HFF-Myc (cell line): ENCODE measurements around the gene TROAP.

Source experiments
- DNase-seq: peaks from one replicate; pipeline ENCODE4 v3.0.0-alpha.2; 2011; ENCODE audit warnings: low read depth; ENCODE audit errors: extremely low read depth
- H3K4me3 ChIP-seq: replicated peaks from 2 replicates; pipeline ENCODE4 v1.5.1; 2011; ENCODE audit warnings: low read depth, mild to moderate bottlenecking, control low read depth, low read length
- CTCF ChIP-seq: IDR thresholded peaks from 2 replicates; pipeline ENCODE4 v1.5.1; 2012; ENCODE audit warnings: mild to moderate bottlenecking, low read depth, low read length, control low read depth; ENCODE audit errors: missing control alignments

The TROAP gene

GRCh38 chr12:49366096-49366651, 43.1 kb downstream of the TROAP start:
- H3K4me3 ChIP-seq: peak overlapping the region; percentile 70
- TF ChIP-seq CTCF: no peak
- no peak for DNase-seq

DNA sequence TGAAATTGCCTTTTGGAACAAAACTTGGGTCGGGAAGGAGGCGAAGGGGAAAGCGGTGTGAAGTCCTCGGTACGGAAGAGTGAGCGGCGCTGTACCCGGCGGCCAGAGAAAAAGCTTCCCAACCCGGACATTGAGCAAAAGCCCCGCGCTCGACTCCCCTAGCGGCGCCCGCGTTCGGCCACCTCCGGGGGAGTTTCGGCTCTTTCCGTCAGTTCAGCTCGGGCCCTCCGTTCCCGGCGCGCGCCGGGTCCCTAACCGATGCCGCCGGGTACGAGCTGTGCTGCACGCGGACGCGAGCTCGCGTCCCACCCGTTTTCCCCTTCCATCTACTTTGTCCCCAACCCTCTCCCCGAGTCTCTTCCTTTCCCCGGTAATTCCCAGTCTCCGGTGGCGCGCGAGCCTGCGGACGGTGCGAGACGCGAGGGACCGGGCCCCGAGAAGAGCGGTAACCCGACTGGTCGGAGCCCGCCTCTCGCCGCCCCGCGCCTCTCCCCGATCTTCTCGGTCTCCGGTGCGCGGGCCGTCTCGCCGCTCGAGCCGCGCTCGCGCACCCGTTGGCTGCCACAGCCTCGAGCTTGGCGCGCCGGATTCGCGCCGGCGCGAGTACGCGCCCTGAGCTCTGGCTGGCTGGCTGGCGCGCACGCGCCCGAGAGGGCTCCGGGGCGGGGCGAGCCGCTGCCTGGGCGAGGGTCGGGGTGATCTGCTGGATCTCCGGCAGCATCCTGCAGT, 43.8 kb downstream of the TROAP start:
- TF ChIP-seq CTCF: peak; percentile 12
- peak; percentile 68 for DNase-seq
- peak overlapping the region; percentile 70 for H3K4me3 ChIP-seq

DNA sequence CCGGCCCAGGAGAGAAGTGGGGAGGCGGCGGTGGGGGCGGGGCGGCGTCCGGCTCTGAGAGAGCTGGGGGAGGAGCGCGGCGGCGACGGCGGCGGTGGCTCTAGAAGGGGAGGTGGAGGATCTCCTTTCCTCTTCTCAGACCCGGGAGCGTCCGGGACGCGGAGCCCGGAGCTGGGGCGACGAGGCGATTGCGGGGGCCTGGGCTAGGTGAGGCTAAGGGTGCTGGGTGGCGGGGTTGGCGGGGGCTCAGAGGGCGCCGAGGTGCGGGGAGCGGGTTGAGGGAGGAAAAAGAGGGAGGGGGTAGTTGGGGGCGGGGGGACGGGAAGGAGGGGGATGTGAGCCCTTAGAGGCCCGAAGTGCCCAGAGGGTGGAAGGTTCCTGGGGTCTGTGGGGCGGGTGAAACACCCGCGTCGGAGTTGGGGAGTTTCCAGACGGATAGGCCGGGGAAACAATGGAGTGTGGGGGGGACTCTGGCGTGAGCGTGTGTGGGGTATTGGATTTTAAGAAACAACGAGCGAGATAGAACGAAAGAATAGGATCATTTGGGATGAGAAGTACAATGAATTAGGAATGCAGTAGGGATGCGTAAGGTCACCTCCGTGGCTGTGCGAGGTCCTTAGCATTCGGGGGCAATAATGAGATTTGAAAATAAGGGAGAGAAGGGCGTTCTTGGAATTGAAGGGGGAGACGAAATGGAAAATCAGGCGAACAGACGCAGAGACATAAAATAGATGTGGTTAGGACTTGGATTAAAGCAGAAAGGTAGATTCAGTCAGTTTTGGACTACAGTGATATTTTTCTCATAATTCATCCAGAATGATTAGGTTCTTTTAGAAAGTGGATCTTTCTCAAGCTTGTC, 44.6 kb downstream of the TROAP start, which contains the start of gene SPATS2:
Gene SPATS2 (plus strand): TSS at position 82 of the 859 bp plus-strand sequence. CDS start 93,551 bp downstream, outside the sequence.
- DNase-seq: no peak
- peak within 1 kb of the TSS; percentile 70 for H3K4me3 ChIP-seq
- TF ChIP-seq CTCF: no peak

- peak overlapping the region; percentile 70 for H3K4me3 ChIP-seq
- DNase-seq: no peak
- TF ChIP-seq CTCF: no peak
These were observed 45.2 kb downstream of the TROAP start for GRCh38 chr12:49368240-49368600.

DNA sequence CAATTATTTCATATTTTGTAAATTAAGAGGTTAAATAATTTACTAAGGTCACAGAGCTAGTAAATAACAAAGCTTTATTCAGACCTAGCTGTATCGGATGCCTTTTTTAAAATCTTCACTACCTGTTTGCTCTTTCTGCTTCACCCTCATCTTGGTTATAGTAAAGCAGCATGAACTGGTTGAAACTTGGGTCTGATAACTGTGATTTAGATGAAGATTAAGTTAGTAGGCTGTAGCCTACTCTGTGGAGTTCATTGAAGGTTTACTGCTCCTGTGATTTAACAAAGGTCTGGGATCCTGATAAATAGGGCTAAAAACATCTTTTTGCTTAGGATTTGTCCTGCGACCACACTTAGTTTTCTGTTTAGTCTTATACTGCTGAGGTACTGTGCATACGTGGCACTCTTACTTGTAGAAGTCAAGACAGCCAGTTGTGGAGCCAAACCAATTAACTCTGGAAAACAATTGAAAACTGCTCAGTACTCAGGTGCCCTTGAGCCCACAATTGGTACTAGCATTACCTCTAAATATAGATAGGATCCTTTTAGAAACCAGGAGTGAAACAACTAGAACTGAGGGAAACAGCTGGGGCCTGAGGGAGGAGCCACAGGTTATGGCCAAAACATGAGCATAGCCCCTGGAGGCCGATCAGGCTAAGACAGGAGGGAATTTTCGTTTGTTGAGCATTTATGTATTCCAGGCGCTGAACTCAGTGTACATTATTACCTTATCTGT, 46.5 kb downstream of the TROAP start:
- no peak for DNase-seq
- TF ChIP-seq CTCF: peak; percentile 44
- H3K4me3 ChIP-seq: peak overlapping the region; percentile 70

DNA sequence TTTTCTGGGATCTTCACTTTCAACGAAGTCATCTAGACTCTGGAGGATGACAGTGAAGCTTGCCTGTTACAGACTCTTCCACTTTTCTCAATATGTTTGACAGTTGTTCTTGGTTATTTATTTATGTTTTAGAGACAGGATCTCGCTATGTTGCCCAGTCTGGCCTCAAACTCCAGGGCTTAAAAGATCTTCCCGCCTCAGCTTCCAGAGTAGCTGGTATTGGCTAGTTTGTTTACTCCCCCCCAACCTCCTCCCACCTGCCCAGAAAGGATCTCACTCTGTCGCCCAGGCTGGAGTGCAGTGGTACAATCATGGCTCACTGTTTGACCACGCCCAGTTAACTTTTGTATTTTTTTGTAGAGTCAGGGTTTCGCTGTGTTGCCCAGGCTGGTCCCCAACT, 47.5 kb downstream of the TROAP start:
- H3K4me3 ChIP-seq: no peak overlapping the region
- no peak for DNase-seq
- no peak for TF ChIP-seq CTCF
